ENCODE measurements around the gene LILRB5.
"Not testable (repeated sequence)": the region's sequence is repeated elsewhere in the genome, so short reads cannot be mapped to it uniquely, and the experiment has no call there.

- TF ChIP-seq CTCF, POLR2A (IDR thresholded peaks at IDR 0.05): not testable (repeated sequence)
Measured at GRCh38 chr19:54223937-54224281, 33.2 kb downstream of the LILRB5 start.

Data from heart left ventricle (tissue), 13 donors.